Hematopoietic multipotent progenitor cell treated with erythropoietin and hydrocortisone succinate and interleukin-3 and kit ligand, for 15 days (in vitro differentiated cells): ENCODE results near the gene CRADD.
"Not testable (repeated sequence)": the region's sequence is repeated elsewhere in the genome, so short reads cannot be mapped to it uniquely, and the experiment has no call there.

Experiments
- DNase-seq: peaks from one replicate; pipeline ENCODE4 v3.0.0-alpha.2; 2015; ENCODE audit warnings: low spot score

The CRADD gene

DNA sequence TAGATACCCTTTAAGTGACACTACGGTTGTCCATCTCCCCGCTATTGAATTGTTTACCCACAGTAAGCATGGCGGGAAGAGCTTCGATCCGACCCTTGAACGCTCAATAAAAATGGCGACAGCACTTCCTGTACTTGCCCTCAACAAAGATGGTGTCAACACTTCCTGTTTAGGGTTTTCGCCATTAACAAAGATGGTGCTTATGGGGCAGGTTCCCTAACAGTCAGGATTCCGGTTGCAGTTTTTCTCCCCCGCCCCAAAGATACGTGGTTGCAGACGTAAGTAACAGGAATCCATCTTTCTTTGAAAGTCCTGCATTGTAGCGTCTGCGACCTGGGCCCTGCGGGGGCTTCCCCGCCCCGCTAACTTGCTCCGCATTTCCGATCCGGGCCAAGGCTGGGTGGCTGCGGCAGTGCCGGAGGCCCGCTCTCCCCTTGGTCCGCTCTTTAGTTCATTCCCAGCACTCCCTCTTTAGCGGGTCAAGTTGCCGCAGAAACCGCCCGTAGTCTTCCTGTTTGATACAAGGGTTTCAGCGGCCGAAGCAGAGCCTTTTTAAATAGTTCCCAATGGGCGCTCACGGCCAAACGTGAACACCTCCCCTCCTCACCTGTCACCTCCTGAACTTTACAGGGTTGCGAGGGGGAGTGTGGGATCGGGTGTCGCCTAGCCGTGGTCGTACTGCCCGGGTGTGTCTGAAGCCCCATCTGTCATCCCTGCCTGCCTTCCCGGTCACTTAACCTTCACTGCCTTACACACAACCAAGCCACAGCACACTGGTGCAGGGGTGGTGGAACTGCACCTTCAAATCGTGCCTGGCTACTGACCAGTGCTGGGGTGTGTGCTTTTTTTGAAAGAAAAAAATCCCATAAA lies at the start of gene CRADD:
CRADD (plus strand) TSS at position 181 of the 870 bp plus-strand sequence.
- peak; percentile 97 for DNase-seq

DNA sequence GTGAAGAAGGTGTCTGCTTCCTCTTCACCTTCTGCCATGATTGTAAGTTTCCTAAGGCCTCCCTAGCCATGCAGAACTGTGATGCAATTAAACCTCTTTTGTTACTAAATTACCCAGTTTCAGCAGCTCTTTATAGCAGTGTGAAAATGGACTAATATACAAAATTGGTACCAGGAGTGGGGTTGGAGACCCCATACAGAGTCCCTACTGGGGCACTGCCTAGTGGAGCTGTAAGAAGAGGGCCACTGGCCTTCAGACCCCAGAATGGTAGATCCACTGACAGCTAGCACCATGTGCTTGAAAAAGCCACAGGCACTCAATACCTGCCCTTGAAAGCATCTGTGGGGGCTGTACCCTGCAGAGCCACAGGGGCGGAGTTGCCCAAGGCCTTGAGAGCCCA lies 44.8 kb upstream of the CRADD start:
- no peak for DNase-seq

GRCh38 chr12:93634416-93634815 lies 42.8 kb upstream of the CRADD start:
- DNase-seq = no peak

GRCh38 chr12:93636708-93637107 lies 40.5 kb upstream of the CRADD start:
- DNase-seq = no peak

DNA sequence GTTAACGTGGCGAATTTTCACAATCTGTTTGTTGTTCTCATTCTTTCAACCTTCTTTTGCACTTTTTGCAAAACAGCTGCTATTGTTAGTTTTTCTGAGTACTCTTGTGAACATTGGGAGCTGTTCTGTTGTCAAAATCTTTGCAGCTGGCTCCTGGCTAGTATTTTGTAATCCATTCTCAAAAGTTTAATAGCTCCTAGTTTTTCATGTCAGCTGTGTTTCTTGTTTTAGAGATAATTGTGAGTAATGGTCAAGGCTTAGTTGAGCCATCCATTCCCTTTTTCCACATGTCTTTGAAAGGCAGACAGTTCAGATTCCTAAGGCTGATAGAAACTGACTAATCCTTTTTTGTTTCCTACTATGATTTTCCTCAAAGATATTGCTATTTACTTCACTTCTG lies 39.1 kb upstream of the CRADD start:
- DNase-seq = no peak

DNA sequence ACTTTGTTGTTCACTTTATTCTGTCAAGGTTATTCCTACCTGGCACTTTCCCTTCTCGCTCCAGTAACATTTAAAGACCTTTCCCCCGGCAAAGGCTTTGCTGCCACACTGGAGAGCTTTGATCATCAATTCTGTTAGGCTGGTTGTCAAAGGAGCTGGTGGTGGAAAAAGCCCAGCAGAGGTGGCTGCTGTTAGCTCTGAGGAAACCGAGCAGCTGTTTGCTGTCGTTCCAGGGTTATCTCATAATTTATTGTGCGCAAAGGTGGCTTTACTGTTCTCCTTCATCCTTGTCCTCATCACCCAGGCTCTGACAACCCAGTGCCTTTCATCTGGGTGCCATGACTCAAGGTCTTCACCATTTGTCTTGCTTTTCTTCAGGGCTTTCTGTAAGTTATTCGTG lies 38.2 kb upstream of the CRADD start:
- DNase-seq = no peak

DNA sequence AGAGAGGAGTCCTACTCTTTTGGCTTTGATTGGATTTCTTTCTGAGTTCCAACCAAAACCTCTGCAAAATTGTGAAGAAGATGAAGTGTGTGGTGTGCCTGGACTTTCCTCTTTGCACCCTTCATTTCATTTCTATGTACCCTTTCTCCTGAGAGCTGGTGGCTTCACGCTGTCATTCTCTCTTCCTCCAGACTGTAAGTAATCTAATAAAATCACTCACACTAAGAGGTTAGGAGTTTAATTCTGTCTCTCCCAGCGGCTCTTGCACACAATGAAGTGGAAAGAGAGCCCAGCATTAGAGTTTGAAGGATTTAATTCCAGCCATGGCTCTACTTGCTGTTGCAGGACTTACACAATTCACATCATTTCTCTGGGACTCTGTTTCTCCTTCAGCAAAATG lies 37.8 kb upstream of the CRADD start:
- DNase-seq = no peak

- DNase-seq = not testable (repeated sequence)
Observed at GRCh38 chr12:93641380-93641779, 35.8 kb upstream of the CRADD start.

- DNase-seq = no peak
Observed at GRCh38 chr12:93642751-93643150, 34.4 kb upstream of the CRADD start.

GRCh38 chr12:93645702-93646101 lies 31.5 kb upstream of the CRADD start:
- DNase-seq = no peak

DNA sequence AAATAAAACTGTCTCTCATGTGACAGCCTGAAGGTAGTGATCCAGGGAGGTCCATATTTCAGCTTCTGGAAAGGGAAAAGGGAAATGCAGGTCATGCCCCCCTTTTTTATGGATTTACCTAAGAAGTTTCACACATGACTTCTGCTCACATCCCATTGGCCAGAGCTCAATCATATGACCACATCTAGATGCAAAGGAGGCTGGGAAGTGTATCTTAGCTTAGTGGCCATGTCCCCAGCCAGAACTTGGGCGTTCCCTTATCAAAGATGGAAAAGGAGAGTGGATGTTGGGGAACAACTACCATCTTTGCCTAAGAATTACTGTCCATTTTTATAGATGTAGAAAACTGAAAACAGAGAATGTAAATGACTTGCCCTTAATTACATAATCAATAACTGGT lies 26.5 kb upstream of the CRADD start:
- DNase-seq = no peak

- no peak for DNase-seq
Observed at GRCh38 chr12:93653079-93653478, 24.1 kb upstream of the CRADD start.

- DNase-seq = no peak
Observed at GRCh38 chr12:93653712-93654111, 23.5 kb upstream of the CRADD start.

- no peak for DNase-seq
Observed at GRCh38 chr12:93654421-93654820, 22.8 kb upstream of the CRADD start.

GRCh38 chr12:93657071-93657470 lies 20.1 kb upstream of the CRADD start:
- DNase-seq = no peak

- no peak for DNase-seq
Observed at GRCh38 chr12:93661021-93661420, 16.2 kb upstream of the CRADD start.

- peak; percentile 41 for DNase-seq
Observed at GRCh38 chr12:93663006-93663728, 14.0 kb upstream of the CRADD start.

DNA sequence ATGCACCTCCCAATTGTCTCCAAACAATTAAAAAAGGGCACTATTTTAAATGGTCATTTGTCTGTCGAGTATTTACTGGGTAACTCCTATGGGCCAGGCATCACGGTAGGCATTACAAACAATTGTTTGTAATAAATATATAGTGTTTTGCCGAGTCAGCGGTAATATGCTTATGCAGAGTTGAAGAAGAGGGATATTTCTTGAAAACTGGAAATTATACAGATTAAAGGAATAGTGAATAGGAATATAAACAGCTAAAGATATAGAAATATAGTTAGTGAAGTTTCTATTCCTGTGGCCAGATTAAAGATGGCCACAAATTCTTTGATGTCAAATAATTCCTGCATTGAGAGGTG lies 13.5 kb upstream of the CRADD start:
- no peak for DNase-seq

GRCh38 chr12:93664573-93665138 lies 12.5 kb upstream of the CRADD start:
- DNase-seq = no peak

GRCh38 chr12:93667672-93668071 lies 9.5 kb upstream of the CRADD start:
- DNase-seq = no peak

DNA sequence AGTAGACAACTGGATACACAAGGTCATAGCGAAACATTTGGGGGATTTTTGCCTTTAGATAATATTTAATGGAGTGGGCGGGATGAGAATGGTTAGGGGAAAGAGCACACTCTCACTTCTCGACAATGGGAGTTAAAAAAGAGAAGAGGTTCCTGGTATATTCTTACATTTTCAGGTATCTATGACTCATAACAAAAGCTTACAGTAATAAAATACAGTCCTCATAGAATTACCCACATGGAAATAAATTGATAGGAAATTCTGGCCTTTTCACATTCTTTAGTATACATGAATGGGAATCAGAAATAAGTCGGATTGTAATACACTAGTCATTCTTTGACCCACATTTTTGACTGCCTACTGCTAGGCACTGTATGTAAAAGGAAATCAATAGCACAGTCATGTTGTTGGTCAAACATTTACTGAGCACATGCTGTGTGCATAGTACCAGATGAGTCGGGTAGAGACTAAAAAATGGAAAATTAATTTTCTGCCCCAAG lies 8.2 kb upstream of the CRADD start:
- no peak for DNase-seq

GRCh38 chr12:93669452-93669851 lies 7.7 kb upstream of the CRADD start:
- no peak for DNase-seq

DNA sequence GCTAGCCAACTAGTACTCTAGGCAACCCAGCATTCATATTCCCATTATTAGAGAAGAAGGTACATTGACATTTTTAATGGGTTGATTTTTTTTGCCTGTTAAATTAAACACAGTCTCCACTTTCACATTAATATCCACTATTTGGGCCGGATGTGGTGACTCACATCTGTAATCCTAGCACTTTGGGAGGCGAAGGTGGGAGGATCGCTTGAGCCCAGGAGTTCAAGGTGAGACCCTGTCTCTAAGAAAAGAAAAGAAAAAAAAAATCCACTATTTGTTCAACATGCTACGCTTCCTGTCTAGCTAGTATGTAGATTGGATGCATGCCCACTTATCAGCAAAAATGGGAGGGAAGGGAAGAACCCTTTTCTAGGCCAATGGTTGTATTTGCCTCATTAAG lies 7.1 kb upstream of the CRADD start:
- no peak for DNase-seq
